ENCODE data around the gene PLA2G15.

The PLA2G15 gene

DNA sequence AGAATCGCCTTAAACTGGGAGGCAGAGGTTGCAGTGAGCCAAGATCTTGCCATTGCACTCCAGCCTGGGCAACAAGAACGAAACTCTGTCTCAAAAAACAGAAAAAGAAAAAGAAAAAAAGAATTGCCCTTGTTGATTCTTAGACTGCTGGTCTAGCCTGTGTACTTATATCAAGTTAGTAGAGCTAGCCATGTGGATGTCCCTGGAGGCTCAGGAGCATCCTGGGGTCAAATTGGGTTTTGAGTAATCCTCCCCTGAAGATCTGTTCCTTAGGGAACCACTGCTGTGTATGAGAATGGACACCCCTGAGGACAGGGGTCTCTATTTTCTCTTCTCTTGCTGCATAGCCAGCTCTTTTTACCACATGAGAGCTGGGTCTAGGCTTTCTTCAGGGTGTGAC, 44.0 kb downstream of the PLA2G15 start:
- peaks cover 83% of the 10 kb centered on the region for H3K36me3 ChIP-seq (ENCODE audit: control insufficient read depth, low read length)
- peaks cover 11% of the 10 kb centered on the region for H3F3A ChIP-seq (ENCODE audit: control insufficient read depth, insufficient read depth)
- no peaks in the 10 kb centered on the region for H3K9me3 ChIP-seq (ENCODE audit: control insufficient read depth, insufficient read depth, low read length)
- no peak overlapping the region for H3K4me3 ChIP-seq (ENCODE audit: low read length)
- H3K27me3 ChIP-seq (ENCODE audit: control insufficient read depth, low read length), result no peaks in the 10 kb centered on the region
- no peaks in the 10 kb centered on the region for H4K20me1 ChIP-seq (ENCODE audit: control insufficient read depth, insufficient read depth, low read depth, low read length)
- 0 out of 2 replicates have a peak overlapping the region, but pooled peaks have one; percentile 2 for H3K27ac ChIP-seq (ENCODE audit: low read depth, low read length)
- peaks cover 51% of the 10 kb centered on the region for H3K4me1 ChIP-seq (ENCODE audit: control insufficient read depth, low read length)
- peaks cover 38% of the 10 kb centered on the region for H3K79me2 ChIP-seq (ENCODE audit: control insufficient read depth, low read length)
- H3K4me2 ChIP-seq (ENCODE audit: low read length), result no peak overlapping the region
- no peak for TF ChIP-seq EZH2phosphoT487 (IDR thresholded peaks at IDR 0.05; ENCODE audit: borderline replicate concordance, low read length)
- TF ChIP-seq, protein P1, sequence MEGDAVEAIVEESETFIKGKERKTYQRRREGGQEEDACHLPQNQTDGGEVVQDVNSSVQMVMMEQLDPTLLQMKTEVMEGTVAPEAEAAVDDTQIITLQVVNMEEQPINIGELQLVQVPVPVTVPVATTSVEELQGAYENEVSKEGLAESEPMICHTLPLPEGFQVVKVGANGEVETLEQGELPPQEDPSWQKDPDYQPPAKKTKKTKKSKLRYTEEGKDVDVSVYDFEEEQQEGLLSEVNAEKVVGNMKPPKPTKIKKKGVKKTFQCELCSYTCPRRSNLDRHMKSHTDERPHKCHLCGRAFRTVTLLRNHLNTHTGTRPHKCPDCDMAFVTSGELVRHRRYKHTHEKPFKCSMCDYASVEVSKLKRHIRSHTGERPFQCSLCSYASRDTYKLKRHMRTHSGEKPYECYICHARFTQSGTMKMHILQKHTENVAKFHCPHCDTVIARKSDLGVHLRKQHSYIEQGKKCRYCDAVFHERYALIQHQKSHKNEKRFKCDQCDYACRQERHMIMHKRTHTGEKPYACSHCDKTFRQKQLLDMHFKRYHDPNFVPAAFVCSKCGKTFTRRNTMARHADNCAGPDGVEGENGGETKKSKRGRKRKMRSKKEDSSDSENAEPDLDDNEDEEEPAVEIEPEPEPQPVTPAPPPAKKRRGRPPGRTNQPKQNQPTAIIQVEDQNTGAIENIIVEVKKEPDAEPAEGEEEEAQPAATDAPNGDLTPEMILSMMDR (IDR thresholded peaks at IDR 0.05; ENCODE audit: low read depth, low read length, poor library complexity, severe bottlenecking), result no peak
- no peaks in the 10 kb centered on the region for H3K9me2 ChIP-seq (replicated peaks; ENCODE audit: control insufficient read depth, low read length)

DNA sequence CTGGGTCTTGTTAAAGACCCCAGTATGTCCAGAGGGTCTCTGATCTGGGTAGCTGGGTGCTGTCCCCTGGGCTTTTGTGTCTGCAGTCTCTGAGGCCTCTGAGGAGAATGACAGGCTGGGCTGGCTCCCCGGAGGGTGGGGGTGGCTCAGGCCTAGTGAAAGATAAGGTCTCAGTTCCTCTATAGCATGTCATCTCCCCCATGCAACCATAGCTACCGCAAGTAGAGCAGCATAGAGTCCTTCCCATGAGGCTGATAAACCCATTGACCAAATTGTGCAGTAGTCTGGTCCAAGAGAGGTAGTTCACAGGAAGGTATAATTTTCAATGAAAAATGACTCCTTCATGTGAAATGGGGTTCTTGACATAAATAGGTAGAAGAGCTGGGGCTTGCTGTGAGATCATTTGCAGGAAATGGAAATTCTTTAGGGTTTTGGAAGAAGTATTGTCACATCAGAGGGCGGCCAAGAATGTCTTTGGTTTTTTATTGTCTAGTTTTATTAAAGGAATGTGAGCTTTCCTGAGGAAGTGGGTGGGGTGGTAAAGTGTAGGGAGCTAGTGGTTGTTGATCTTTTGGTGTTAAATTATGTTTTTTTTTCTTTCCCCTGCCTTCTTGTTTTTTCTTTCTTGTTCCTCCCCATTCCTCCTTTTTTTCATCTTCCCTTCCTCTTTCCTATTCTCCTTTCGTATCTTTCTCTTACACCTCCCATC, 44.6 kb downstream of the PLA2G15 start:
- no peaks in the 10 kb centered on the region for H3K27me3 ChIP-seq (ENCODE audit: control insufficient read depth, low read length)
- H3K9me3 ChIP-seq (ENCODE audit: control insufficient read depth, insufficient read depth, low read length), result no peaks in the 10 kb centered on the region
- no peak overlapping the region for H3K4me2 ChIP-seq (ENCODE audit: low read length)
- peak overlapping the region; percentile 18; the same call in 1 of the 2 replicates for H3K27ac ChIP-seq (ENCODE audit: low read depth, low read length)
- TF ChIP-seq, protein P1 (IDR thresholded peaks at IDR 0.05; ENCODE audit: low read depth, low read length, poor library complexity, severe bottlenecking), result no peak
- TF ChIP-seq EZH2phosphoT487 (IDR thresholded peaks at IDR 0.05; ENCODE audit: borderline replicate concordance, low read length), result no peak
- H3K9me2 ChIP-seq (replicated peaks; ENCODE audit: control insufficient read depth, low read length), result no peaks in the 10 kb centered on the region
- H3K4me3 ChIP-seq (ENCODE audit: low read length), result no peak overlapping the region
- peaks cover 35% of the 10 kb centered on the region for H3K79me2 ChIP-seq (ENCODE audit: control insufficient read depth, low read length)
- H4K20me1 ChIP-seq (ENCODE audit: control insufficient read depth, insufficient read depth, low read depth, low read length), result no peaks in the 10 kb centered on the region
- peaks cover 6% of the 10 kb centered on the region for H3F3A ChIP-seq (ENCODE audit: control insufficient read depth, insufficient read depth)
- peaks cover 45% of the 10 kb centered on the region for H3K4me1 ChIP-seq (ENCODE audit: control insufficient read depth, low read length)
- peaks cover 84% of the 10 kb centered on the region for H3K36me3 ChIP-seq (ENCODE audit: control insufficient read depth, low read length)

DNA sequence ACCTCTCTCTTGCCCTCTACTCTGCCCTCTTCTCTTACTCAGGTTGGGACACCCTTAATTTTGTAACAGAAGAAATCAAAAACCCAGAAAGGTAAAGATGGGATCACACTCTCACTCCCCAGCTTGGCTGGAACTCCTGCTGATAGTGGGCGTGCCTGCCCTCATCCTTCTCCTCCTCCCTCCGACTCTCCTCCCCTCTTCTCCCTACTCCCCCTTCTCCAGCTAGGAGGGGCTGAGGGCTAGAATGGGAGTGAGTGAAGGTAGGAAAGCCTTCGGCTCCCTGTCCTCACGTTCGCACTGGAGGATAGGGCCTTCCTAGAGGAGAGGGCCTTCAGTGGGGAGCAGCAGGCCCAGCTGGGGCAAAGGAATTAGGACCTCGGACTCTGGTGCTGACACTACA, 45.3 kb downstream of the PLA2G15 start:
- no peaks in the 10 kb centered on the region for H3K9me3 ChIP-seq (ENCODE audit: control insufficient read depth, insufficient read depth, low read length)
- H3K9me2 ChIP-seq (replicated peaks; ENCODE audit: control insufficient read depth, low read length), result no peaks in the 10 kb centered on the region
- H3K36me3 ChIP-seq (ENCODE audit: control insufficient read depth, low read length), result peaks cover 86% of the 10 kb centered on the region
- H3K4me1 ChIP-seq (ENCODE audit: control insufficient read depth, low read length), result peaks cover 38% of the 10 kb centered on the region
- peaks cover 30% of the 10 kb centered on the region for H3K79me2 ChIP-seq (ENCODE audit: control insufficient read depth, low read length)
- H3K27ac ChIP-seq (ENCODE audit: low read depth, low read length), result no peak overlapping the region
- no peaks in the 10 kb centered on the region for H4K20me1 ChIP-seq (ENCODE audit: control insufficient read depth, insufficient read depth, low read depth, low read length)
- H3K27me3 ChIP-seq (ENCODE audit: control insufficient read depth, low read length), result no peaks in the 10 kb centered on the region
- no peak overlapping the region for H3K4me2 ChIP-seq (ENCODE audit: low read length)
- TF ChIP-seq, protein P1 (IDR thresholded peaks at IDR 0.05; ENCODE audit: low read depth, low read length, poor library complexity, severe bottlenecking), result no peak
- no peak for TF ChIP-seq EZH2phosphoT487 (IDR thresholded peaks at IDR 0.05; ENCODE audit: borderline replicate concordance, low read length)
- no peak overlapping the region for H3K4me3 ChIP-seq (ENCODE audit: low read length)
- peaks cover under 1% of the 10 kb centered on the region for H3F3A ChIP-seq (ENCODE audit: control insufficient read depth, insufficient read depth)
